DMS114 treated with DMSO at 0.1 percent for 48 hours (cell line): Measurements from ENCODE around the gene KSR2.

Experiments
- DNase-seq: peaks from one replicate; lab custom pipeline; 2025; ENCODE audit not compliant: unreplicated experiment; lab: John Stamatoyannopoulos, UW

Gene KSR2

DNA sequence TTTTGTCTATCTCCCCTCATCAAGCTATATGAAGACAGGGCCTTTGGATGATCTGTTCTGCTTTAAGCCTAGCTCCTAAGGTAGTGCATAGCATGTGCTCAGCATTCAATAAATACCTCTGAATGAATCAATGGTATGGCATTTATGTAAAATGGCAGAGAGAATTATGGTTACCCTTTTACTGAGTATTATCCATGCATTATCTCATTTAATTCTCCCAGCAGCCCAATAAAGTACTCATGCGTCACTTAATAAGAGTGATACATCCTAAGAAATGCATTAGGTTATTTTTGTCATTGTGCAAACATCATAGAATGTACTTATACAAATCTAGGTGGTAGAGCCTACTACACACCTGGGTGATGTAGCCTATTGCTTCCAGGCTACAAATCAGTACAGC is 269.7 kb downstream of the KSR2 start:
- DNase-seq, result no peak

DNA sequence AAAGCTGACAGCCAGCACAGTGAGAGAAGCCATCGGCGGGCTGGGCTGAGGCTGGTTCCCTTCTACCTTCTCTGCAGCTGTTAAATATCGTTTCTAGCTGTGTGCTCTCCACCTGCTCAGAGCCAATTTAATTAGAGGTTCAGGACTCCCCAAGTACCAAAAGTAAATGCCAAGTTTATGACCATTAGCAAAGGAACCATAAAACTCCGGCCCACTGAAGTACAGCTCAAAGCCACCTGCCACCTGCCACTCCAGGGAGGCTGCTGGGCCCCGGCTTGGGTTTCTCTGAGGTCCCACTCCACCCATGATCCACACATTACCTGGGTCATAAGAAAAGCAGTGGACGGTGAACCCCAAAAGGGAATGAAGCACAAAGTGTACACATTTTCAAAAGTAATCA is 272.8 kb downstream of the KSR2 start:
- no peak for DNase-seq

DNA sequence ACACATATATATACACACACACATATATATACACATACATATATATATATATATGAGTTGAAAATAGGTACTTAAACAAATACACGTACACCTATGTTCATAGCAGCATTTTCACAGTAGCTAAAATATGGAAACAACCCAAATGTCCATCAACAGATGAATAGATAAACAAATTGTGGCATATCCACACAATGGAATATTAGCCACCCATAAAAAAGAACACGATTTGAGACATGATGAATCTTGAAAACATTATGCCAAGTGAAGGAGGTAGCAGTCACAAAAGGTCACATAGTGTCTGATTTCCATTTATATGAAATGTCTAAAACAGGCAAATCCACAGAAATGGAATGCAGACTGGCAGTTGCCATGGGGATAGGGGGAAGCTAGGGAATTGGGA is 276.3 kb downstream of the KSR2 start:
- DNase-seq, result no peak

DNA sequence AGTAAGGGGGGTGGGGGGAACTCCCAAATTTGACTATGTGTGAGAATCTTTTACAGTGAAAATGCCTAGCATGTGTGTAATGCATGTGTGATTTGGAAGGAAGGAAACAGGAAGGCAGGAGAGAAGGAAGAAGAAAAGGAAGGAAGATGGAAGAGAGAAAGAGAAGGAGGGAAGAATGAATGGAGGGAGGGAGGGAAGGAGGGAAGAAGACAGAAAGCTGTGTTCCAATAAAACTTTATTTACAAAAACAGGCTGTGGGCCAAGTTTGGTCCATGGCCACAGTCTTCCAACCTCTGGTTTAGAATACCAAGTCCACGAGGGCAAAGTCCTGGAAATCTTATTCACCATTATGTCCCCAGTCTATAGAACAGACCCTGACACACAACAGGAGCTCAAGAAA is 278.9 kb downstream of the KSR2 start:
- DNase-seq, result no peak

DNA sequence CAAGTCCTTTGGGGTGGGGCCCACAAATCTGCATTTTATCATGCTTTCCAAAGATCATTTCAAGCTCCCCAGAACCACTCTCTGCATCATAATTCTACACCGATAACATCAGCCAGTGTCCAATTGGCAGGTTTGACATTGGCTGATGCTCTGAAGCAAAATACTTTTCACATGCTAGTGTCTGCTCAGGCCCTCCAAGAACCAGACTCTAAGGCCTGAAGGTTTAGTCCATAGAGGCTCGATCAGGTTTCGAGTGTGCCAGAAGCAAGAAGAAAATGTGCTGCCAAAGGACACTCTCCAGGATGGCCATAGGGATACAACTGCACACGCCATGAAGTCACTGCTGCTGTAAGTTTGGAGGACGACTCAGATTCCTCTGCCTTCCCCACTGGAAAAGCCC is 280.3 kb downstream of the KSR2 start:
- DNase-seq, result no peak

DNA sequence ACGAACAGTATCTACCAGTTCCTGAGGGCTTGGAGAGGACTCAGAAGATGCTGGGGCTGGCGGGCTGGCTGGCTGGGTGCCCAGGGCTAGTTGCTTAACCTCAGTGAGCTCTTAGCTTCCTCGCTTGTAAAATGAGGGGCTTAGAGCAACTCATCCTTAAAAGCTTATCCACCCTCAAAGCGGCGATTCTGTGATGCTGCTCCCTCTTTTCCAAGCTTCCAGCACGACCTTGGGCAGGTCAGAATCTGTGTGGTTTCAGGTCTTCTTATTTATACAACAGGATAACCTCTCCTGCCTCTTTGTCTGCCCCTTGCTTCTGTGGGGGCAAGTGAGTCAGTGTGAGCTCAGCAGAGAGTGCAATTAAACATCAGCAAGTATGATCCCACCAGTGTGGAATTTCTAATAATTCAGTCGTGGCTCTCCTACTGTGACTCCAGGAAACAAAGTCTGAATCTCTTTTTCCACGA is 281.8 kb downstream of the KSR2 start:
- DNase-seq, result no peak

DNA sequence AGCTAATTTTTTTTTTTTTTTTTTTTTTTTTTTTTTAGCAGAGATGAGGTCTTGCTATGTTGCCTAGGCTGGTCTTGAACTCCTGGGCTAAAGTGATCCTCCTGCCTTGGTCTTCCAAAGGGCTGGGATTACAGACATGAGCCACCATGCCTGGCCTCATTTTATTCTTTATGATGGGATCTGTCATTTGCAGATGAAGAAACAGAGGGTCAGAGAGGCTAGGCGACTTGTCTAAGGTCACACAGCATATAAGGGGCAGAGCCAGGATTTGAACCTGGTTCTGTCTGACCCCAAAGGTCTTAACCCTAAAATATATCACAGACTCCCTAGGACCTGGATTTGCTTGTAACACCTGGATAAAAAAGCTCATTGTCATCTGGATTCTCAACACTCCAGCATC is 282.6 kb downstream of the KSR2 start:
- DNase-seq, result no peak

DNA sequence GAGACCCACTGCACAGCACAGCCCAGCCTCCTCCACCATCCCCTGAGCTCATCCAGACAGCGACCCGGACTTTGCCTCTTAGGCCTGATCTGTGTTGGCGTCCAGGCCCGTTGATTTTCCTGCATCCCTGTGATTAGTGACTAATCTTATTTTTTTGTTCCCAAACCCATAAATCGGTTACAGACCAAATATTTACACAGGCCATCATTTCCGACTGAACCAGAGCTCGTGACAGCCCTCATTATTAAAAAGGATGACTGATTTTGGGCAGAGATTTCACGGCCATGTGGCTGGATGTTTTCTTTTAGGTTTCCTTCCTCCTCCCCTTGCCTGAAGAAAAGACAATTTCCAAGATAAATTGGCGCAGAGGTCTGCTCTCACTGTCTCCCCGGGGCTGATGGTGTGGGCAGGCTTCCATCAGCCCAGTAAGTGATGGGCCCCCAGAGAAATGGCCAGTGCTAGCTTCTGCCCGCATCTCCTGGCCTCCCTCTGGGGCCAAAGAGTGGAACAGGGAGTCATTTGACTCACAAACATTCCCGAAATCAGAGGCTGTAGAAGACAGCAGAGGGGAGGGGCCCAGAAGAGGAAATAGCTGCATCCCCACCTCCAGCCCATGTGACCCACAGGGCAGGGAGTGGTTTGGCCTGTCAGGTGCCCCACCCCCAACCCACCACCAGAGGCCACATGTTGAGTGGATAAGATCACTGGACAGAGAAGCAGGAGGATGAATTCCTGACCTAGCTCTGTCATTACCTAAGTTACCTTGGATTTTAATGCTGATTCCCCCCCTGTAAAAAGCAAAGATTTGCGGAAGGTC is 283.5 kb downstream of the KSR2 start:
- DNase-seq, result no peak

DNA sequence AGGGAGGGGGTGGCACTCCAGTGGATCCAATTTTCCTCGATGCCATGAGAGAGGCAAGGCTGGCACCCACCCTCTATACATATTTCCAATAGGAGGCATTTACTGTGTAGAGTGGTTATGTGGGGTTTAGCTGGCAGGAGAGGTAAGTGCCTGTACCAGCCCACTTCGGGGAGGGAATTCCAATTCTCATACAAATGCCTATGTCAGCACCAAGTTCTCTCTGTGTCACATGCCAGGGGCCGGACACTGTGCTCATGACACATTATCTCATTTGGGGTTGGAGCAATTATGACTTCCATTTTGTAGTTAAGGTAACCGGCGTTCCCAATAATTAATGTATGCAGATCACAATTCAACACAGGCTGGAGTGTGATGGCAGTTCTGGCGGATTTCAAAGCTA is 284.3 kb downstream of the KSR2 start:
- no peak for DNase-seq

DNA sequence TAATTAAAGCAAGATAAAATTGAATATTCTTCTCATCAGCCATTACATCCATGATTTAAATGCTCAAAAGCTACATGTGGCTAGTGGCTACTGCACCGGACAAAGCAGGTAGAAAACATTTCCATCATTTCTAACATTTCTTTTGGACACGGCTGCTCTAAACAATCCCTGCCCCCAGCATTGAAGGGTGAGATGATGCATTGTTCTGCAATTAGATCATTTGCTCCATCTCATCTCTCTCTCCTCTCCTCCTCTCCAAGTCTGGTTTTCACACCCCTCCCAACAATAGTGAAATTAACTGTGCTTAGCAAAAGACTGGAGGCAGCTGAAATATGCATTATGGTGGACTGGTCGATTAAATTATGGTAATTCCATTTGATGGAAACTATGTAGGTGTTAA is 288.5 kb downstream of the KSR2 start:
- no peak for DNase-seq

DNA sequence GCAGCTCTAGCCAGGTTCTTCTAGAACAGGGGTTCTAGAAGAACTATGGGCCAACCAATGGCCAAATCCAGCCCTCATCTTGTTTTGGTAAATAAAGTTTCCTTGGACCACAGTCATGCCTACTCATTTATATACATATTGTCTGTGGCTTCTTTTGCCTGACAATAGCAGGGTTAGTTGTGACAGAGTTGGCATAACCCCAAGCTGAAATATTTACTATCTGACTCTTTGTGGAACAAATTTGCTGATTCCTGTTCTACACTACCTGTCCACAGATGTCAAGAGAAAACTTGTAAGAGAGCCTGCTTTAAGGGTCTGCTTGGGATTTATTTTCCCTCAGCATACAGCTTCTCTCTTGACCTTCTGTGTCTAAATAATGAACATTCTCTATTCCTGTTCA is 289.0 kb downstream of the KSR2 start:
- no peak for DNase-seq

DNA sequence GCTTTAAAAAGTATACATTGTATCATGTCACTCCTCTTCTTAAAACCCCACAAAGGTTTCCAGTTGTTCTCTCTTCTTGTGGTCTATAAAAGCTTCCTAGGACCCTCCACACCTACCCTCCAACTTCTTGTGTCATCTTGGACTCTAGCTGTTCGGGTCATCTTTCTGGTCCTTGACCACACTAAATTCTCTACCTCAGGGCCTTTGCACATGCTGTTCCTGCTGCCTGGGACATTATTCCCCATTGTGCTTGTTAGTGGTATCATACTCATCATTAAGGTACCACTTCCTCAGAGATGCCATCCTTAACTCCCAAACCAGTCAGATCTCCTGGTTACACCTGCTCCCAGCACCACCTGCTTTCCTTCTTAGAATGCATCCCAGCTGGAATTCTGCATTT is 294.0 kb downstream of the KSR2 start:
- DNase-seq, result no peak

DNA sequence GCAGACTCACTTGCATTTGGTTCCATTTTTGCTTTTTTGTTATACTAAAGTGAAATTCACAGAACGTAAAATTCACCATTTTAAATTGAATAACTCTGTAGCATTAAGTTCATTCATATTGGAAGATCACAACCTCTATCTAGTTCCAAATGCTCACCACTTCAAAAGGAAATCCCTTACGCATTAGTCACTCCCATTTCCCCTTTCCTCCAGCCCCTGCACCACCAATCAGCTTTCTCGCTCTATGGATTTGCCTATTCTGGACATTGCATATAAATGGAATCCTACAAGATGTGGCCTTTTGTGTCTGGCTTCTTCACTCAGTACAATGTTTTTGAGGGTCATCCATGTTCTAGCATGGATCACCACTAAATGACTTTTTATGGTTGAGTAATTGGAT is 294.5 kb downstream of the KSR2 start:
- DNase-seq, result no peak

DNA sequence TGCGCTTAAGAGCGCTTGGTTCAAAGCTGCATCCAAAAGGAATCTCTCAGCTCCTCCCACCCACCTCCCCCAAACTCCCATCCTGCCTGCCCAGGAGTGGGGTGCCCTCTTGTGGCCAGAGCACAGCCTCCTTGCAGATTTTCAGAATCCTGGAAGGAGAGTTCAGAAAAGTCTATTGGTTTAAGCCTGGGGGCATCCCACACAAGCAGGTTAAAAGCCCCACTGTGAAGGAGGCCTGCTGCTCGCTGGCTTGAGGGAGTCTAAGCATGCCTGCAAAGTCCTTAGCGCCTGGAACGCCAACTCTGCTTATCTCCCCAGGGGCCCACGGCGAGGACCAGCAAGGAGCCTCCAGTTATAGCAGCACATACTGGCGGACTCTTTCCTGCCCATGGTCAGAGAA is 297.1 kb downstream of the KSR2 start:
- DNase-seq, result peak; percentile 34

DNA sequence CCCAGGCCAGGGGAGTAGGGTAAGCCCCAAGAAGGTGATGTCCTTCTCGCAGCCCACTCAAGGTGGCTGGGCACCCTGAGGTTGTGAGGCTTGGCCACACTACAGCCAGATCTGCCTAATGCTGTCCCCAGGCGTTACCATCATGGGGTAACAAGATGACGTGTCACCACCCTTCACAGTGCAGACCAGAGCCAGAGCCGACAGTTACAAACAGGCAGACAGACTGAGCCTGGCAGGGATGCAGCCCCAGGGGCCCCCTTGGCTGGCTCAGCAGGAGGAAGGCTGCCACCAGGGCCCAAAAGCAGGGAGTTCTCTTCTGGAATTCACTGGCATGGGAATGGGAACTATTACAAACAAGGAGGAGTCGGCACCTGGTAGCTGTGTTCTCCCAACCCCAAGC is 304.6 kb downstream of the KSR2 start:
- no peak for DNase-seq

DNA sequence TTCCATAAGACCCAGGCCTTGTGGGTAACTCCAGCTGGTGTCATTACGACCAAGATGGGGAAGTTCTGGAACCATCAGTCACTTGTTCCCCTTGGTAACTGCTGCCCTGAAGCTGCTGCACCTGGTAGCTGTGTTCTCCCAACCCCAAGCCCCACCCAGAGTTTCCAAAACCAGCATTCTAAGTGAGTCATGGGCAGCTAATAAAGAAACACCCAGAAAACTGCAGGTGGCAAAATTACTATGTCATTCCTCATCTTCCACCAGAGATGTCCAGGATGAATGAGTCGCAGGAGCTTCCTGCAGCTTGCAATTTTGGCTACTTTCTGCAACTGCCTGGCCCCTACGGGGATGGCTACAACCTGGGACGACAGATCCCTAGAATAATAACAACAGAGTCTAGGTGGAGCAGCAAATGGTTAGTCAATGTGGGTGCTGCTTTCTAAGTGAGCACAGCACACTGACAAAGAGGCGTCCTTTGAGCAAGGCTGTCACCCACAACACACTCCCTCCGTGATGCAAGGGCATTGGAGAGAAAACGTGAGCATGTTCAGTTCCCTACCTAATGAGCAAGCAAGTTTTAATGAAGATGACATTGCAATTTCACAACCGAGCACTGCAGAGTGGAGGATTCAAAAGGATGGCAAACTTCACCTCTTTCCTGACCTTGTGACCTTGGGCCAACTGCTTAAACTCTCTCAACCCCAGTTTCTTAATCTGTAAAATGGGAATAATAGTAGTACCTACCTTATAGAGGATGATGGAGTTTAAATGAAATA is 306.0 kb downstream of the KSR2 start:
- no peak for DNase-seq

DNA sequence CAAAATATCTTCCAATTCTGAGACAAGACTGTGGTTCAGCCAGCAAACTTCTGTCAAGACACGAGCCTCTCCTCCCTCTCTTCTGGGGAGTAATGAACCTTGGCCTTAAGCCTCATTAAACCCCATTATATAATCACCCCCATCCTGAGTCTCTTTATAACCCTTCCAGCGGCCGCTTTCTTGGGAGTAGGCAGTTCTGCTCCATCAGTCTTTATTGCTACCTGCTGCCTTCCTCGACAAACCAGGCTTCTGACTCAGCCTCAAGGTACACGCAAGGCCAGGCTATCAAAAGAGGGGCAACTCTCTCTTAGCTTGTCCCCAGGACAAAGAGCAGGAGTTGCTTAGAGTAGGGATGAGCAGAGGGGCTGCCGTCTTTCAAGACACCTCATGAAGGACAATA is 306.6 kb downstream of the KSR2 start:
- no peak for DNase-seq

DNA sequence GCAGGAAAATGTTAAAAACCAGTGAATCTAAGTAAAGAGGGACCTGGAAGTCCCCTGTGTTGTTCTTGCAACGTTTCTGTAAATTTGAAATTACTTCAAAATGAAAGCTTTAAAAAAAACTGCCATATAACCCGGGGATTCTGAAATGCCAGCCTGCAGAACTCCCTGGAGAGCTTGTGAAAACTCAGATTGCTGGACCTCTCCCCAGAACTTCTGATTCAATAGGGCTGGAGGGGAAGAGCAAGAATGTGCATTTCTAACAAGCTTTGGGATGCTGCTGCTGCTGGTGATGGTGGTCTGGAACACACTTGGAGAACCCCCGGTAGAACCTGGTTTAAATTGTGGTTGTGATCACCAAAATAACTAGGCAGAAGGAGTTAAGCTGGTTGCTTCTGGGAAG is 307.3 kb downstream of the KSR2 start:
- no peak for DNase-seq

DNA sequence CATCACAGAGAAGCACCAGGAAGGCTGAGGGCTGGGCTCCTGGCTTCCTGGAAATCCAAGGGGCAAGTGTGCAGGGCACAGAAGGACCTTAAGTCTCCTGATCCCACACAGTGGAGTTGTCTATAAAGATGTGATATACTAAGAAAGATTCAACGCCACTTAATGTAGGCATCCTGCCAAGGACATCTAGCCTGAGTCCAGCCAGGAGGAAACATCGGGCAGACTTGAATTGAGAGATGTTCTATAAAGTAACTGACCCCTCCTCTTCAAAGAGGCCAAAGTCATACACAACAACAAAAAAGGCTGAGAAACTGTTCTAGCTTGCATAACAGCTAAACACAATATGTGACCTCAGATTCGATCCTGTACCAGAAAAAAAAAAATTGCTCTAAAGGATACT is 307.9 kb downstream of the KSR2 start:
- no peak for DNase-seq

DNA sequence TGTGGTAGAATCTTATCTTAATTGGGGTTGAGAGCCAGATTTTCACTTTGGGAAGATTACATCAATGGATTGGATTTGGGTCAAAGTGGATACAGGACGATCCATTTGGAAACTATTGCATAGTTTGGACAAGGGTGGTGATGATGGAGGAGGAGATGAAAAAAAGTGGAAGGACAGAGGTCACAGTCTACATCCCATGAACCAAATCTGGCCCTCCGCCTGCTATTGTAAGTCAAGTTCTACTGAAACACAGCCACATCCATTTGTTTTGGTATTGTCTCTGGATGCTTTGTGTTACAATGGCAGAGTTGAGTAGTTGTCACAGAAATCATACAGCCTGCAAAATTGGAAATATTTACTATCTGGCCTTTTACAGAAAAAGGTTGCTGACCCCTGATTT is 310.6 kb downstream of the KSR2 start:
- no peak for DNase-seq

DNA sequence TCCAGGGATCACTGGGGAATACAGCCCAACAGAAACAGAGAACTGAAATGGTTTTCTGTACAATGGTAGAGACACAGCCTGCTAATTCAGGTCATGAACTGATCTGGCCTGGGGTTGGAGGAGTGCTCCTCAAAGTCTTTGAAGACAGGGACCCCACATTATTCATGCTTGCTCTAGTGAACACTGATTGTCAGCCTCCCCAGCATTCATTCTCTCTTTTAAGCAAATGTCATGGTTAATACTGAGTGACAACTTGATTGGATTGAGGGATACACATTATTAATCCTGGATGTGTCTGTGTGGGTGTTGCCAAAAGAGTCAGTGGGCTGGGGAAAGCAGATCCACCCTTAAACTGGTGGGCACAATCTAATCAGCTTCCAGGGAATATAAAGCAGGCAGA is 319.0 kb downstream of the KSR2 start:
- no peak for DNase-seq

DNA sequence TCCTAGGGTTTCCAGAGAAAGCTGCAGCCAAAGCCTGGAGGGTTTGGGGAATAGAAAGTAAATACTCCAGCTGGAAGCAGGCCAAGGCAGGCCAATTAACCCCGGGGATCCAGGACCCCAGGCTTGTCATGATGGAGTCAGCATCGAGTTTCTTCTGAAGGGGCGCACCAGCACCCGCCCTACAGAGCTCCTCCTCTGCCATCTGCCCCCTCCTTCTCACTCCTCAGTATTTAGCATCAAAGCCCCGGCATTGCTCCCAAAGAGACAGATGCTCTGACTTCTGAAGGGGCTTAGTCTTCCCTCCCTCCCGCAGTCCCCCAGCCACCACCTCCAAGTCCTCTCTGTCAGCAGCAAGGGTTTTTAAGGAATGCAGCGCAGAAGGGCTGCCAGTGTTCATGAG is 322.3 kb downstream of the KSR2 start:
- no peak for DNase-seq

DNA sequence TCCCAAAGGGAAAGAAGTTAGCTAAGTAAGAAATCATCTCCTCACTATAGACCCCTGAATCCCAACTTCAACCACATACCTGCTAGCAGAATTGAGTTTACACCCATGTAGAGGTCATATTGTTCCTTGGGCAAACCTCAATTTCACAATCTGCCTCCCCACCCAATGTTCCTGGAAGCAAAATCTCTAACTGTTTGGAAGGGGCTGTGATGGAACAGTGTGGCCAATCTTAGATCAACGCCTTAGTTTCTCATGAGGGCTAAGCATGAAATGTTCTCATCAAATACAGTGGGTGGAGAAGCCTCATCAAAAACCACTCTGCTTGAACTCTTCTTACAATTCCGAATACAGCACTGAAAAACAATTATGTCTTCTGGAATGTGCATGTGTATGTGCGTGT is 323.3 kb downstream of the KSR2 start:
- DNase-seq, result no peak
